ENCODE measurements around the gene TRIM60. TPM values are rescaled to one million over a fixed set of nuclear protein-coding genes. Genes with fewer than 3 reads are reported as not detected.
"Not testable (repeated sequence)": the region's sequence is repeated elsewhere in the genome, so short reads cannot be mapped to it uniquely, and the experiment has no call there.

TRIM60 gene
- total RNA-seq (not detected), polyA plus RNA-seq (not detected)

DNA sequence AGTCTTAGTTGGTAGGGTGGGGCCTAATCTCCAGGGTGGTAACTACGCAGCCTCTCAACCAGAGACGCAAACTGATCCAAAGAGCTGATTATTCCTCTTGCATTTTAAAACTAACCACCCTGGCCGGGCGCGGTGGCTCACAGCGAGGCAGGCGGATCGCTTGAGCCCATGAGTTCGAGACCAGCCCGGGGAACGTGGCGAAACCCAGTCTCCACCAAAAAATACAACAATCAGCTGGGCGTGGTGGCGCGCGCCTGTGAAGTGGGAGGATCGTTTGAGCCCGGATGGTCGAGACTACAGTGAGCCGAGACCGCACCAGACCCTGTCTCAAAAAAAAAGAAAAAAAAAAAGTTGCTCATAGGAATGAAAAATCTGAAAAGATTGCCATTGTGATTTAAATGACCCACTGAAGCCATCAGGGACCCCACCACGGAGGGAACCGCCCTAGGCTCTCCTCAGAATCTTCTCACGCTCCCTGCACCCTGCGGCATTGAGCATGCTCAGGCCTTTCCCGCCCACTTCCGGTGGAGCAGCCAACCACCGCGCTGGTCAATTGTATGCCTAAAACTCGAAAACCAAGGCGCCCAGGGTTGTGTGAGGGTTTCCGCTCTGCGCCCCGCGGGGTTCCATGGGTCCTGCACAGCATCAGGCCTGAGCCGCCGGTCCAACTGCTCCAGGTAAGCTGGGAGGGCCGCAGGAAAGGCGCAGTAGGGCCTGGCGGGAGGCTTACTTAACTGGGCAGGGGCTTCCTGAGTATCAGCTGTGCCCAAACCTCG is at the start of gene TRIM60:
Gene TRIM60, plus strand, starts transcription at position 564 of the 776 bp plus-strand sequence. CDS start 8,074 bp downstream, outside the sequence.
- no peaks in the 10 kb centered on the region for H3K4me1 ChIP-seq
- DNase-seq (no peak), FAIRE-seq (no peak), ATAC-seq (no peak)
- no peak within 1 kb of the TSS for H3K27ac ChIP-seq
- TF ChIP-seq CTCF (IDR thresholded peaks at IDR 0.05): no peak
- intact Hi-C loops (cut with DNase I): no loop called here
- H3K36me3 ChIP-seq: no peaks in the 10 kb centered on the region
- H3K27me3 ChIP-seq: no peaks in the 10 kb centered on the region
- H3K9me3 ChIP-seq: no peaks in the 10 kb centered on the region
- 91 to 95% methylated on average over 41 of the region's 41 CpGs for WGBS, 2 donors
- no peak within 1 kb of the TSS for H3K4me3 ChIP-seq

- DNase-seq (no peak), FAIRE-seq (no peak), ATAC-seq (no peak)
- Histone ChIP-seq H3K4me3 (no peak overlapping the region), H3K27ac (no peak overlapping the region), H3K27me3 (no peaks in the 10 kb centered on the region), H3K36me3 (no peaks in the 10 kb centered on the region), H3K9me3 (no peaks in the 10 kb centered on the region), H3K4me1 (no peaks in the 10 kb centered on the region)
- no peak for TF ChIP-seq CTCF (IDR thresholded peaks at IDR 0.05)
- intact Hi-C loops (cut with DNase I): no loop called here
- WGBS, 2 donors: 30 to 45% methylated on average over 2 of the region's 2 CpGs
Observed at GRCh38 chr4:164989471-164989870, 42.3 kb upstream of the TRIM60 start.

- H3K4me1 ChIP-seq; H3K4me3 ChIP-seq; H3K36me3 ChIP-seq; FAIRE-seq; H3K9me3 ChIP-seq; H3K27ac ChIP-seq; DNase-seq; ATAC-seq; intact Hi-C loops (cut with DNase I); H3K27me3 ChIP-seq: not testable (repeated sequence)
- 56 to 67% methylated on average over 10 of the region's 10 CpGs for WGBS, 2 donors
Observed at GRCh38 chr4:164990786-164991185, 41.0 kb upstream of the TRIM60 start.

DNA sequence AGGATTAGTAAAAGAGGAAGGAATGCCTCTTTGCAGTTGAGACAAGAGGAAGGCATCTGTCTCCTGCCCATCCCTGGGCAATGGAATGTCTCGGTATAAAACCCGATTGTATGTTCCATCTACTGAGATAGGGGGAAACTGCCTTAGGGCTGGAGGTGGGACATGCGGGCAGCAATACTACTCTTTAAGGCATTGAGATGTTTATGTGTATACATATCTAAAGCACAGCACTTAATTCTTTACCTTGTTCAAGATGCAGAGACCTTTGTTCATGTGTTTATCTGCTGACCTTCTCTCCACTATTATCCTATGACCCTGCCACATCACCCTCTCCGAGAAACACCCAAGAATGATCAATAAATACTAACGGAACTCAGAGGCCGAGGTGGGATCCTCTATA is 35.7 kb upstream of the TRIM60 start:
- H3K27me3 ChIP-seq; H3K4me1 ChIP-seq; H3K9me3 ChIP-seq; H3K4me3 ChIP-seq; intact Hi-C loops (cut with DNase I); DNase-seq; ATAC-seq; FAIRE-seq; H3K27ac ChIP-seq; H3K36me3 ChIP-seq: not testable (repeated sequence)
- 47 to 61% methylated on average over 5 to 6 of the region's 6 CpGs for WGBS, 2 donors

DNA sequence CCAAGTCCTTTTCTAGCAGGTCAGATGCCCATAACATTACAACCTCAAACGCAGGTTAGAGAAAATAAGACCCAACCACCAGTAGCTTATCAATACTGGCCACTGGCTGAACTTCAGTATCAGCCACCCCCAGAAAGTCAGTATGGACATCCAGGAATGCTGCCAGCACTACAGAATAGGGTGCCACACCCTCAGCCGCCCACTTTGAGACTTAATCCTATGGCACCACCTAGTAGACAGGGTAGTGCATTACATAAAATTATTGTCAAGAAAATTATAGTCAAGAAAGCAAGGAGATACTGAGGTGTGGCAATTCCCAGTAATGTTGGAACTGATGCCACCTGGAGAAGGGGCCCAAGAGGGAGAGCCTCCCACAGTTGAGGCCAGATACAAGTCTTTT is 34.5 kb upstream of the TRIM60 start:
- no peak overlapping the region for H3K4me3 ChIP-seq
- H3K4me1 ChIP-seq: no peaks in the 10 kb centered on the region
- no peaks in the 10 kb centered on the region for H3K36me3 ChIP-seq
- H3K27ac ChIP-seq: no peak overlapping the region
- FAIRE-seq (no peak), ATAC-seq (no peak), DNase-seq (no peak)
- 66 to 76% methylated on average over 2 of the region's 2 CpGs for WGBS, 2 donors
- no peak for TF ChIP-seq CTCF (IDR thresholded peaks at IDR 0.05)
- peaks cover 0 to 4% (median 0%) of the 10 kb centered on the region in 4 donors for H3K27me3 ChIP-seq
- no peaks in the 10 kb centered on the region for H3K9me3 ChIP-seq
- intact Hi-C loops (cut with DNase I): no loop called here

DNA sequence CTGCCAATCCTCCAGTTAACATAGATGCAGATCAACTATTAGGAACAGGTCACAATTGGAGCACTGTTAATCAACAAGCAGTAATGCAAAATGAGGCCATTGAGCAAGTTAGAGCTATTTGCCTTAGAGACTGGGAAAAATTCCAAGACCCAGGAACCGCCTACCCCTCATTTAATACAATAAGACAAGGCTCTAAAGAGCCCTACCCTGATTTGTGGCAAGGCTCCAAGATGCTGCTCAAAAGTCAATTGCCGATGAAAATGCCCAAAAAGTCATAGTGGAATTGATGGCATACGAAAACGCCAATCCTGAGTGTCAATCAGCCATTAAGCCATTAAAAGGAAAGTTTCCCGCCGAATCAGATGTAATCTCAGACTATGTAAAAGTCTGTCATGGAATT is 33.9 kb upstream of the TRIM60 start:
- DNase-seq (no peak), ATAC-seq (no peak), FAIRE-seq (no peak)
- H3K4me3 ChIP-seq: no peak overlapping the region
- WGBS, 2 donors: 48 to 54% methylated on average over 6 of the region's 6 CpGs
- no peak overlapping the region for H3K27ac ChIP-seq
- no peak for TF ChIP-seq CTCF (IDR thresholded peaks at IDR 0.05)
- intact Hi-C loops (cut with DNase I): no loop called here
- no peaks in the 10 kb centered on the region for H3K4me1 ChIP-seq
- no peaks in the 10 kb centered on the region for H3K9me3 ChIP-seq
- H3K36me3 ChIP-seq: no peaks in the 10 kb centered on the region
- peaks cover 0 to 4% (median 0%) of the 10 kb centered on the region in 4 donors for H3K27me3 ChIP-seq

- DNase-seq; H3K4me1 ChIP-seq; H3K27me3 ChIP-seq; H3K9me3 ChIP-seq; intact Hi-C loops (cut with DNase I); H3K27ac ChIP-seq; H3K4me3 ChIP-seq; FAIRE-seq; ATAC-seq; H3K36me3 ChIP-seq: not testable (repeated sequence)
- 59 to 61% methylated on average over 2 of the region's 2 CpGs for WGBS, 2 donors
Observed at GRCh38 chr4:164998526-164999080, 33.2 kb upstream of the TRIM60 start.

DNA sequence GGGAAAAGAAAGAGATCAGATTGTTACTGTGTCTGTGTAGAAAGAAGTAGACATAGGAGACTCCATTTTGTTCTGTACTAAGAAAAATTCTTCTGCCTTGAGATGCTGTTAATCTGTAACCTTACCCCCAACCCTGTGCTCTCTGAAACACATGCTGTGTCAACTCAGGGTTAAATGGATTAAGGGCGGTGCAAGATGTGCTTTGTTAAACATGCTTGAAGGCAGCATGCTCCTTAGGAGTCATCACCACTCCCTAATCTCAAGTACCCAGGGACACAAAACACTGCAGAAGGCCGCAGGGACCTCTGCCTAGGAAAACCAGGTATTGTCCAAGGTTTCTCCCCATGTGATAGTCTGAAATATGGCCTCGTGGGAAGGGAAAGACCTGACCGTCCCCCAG is 29.8 kb upstream of the TRIM60 start:
- H3K27ac ChIP-seq; intact Hi-C loops (cut with DNase I); ATAC-seq; DNase-seq; H3K9me3 ChIP-seq; H3K27me3 ChIP-seq; FAIRE-seq; H3K4me3 ChIP-seq; H3K36me3 ChIP-seq; H3K4me1 ChIP-seq: not testable (repeated sequence)
- 22 to 33% methylated on average over 2 to 4 of the region's 4 CpGs for WGBS, 2 donors
